NOMO-1 treated with DMSO at 0.1 percent for 48 hours (cell line): Measurements from ENCODE around the gene OR5W2.
"Not testable (repeated sequence)": the region's sequence is repeated elsewhere in the genome, so short reads cannot be mapped to it uniquely, and the experiment has no call there.

ENCODE experiments used
- DNase-seq: peaks from one replicate; lab custom pipeline; 2025; ENCODE audit not compliant: unreplicated experiment; lab: John Stamatoyannopoulos, UW

Gene OR5W2

DNA sequence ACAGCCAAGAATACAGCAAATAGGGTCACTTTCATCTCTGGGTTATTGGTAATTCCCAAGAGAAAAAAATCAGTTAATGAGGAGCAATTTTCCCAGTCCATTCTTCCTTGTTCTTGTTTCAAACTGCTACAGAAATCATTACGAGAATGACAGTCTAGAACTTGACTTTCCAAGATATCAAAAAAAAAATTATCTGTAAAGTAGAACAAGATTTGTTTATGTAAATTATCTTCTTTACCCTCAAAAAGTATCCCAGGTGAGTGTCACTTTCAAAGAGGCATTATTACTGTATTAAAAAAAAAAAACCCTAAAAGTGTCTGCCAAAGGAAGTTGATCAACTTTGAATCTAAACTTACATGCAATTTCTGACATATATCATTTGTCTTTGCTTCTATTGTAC, at the start of gene OR5W2:
TSS of gene OR5W2 (minus strand) at position 101 of the 400 bp plus-strand sequence. CDS start at position 101, 0 bp downstream.
- no peak for DNase-seq

DNA sequence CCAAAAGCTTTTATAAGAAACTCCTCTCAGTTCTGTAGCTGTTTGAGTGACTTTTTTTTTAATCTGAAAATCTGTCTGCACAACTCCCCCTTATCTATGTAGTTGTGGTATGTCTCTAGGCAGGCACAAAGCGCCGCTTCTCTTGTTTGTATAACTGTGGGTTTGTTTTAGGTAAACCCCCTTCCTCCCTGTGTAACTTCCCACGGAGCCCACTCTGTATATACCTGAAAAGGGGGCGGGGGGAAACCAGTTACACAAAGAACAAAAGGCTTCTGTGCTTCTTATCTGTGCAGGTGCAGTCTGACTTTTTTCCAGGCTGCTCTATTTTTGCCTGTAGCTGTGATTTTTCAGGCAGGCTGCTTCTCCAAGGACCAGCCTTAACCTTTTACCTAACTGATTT, 42.1 kb upstream of the OR5W2 start:
- DNase-seq: no peak

DNA sequence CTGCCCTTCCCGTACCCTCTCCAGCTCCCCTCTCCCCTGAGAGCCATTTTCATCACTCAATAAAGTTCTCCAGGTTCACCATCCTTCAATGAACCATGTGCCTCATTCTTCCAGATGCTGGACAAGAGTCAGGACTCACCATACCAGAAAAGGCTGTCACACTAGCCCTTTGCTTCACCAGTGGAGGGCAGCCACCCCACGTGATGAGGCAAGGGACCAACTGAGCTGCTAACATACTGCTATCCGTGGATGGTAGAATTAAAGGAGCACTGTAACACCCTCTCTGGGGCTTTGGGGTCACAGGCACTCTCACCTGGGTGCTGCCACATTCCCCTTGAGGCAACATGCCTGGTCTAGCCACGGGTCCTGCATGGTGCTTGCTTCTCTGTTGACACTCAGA, 34.9 kb upstream of the OR5W2 start:
- DNase-seq: no peak

DNA sequence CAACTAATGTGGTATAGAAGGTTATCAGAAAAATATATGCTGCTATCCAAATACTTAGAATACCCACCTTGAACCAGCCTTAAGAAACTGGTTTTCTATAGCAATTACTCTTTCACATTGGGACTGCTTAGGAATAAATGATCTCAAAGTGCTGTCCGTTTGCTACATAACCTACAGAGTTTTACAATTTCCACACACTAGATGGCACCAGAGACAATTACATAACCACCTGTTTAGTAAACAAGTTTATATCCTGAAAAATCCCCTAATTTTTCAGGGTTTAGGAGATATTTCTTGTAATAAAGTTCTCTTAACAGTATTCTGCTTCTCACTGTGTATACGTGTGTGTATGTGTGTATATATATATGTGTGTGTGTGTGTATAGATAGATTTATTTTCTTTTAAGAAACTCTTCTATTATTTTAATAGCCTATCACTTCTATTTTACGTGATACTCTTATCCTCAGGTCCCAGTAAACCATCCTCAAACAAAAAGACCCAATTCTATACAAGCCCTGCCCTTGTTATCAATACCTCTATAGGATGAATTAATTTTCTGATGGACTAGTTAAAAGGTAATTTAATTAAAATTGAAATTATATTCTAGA, 28.5 kb upstream of the OR5W2 start:
- DNase-seq: peak; percentile 12

DNA sequence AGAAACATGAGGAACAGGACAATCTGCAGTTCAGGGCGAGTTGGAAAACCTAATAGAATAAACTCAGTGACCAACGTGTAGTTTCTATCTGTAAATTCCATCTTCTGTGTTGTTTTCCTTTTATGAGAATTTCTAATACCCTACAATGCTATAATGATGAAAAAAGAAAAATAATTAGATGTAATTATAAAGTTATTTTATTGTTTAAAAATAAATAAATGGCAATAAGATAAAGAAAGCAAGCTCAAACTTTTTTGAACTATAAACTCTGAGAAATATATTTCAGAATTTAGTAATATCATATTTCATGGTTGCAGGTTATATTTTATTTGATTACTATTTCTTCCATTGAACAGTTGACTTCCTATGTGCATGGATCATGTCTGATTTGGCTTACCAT, 21.9 kb upstream of the OR5W2 start, which contains the start of gene OR5I1:
TSS of gene OR5I1 (minus strand) at position 101 of the 400 bp plus-strand sequence. CDS start at position 101, 0 bp downstream.
- DNase-seq: no peak

DNA sequence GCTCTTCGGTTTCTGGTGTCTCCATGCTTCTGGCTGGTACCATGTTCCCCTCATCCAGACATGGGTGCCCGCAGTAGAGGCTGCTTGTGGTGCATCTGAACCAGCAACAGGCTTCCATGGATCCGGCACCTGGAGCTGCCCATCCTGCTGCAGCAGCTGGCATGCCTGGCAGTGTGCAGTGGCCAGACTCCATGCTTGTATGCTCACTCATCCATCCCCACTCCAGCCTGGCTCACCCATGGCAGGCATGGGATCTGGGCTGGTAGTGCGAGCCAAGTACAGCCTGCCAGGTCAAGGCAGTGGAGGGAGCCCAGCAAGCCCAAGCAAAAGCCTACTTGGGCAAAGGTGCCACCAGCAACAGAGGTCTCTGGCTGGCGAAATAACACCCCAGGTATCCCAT, 6.2 kb upstream of the OR5W2 start:
- no peak for DNase-seq

DNA sequence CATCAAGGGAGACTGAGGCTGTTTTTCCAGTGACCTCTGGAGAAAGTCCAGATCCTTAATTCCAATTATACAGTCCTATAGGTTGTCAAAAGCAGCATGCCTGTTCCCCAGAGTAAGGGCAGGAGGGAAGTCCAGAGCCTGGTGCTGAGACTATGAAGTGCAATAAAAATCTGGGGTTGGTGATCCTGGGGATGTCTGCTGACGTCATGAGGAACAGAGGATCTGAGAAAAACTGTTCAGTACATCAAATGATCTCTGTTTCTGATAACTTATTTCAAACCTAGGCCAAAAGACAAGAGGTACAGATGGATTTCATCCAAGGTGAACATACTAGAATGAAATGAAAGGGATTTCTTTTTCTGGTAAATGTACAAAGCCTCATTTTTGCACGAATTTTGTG, 12.1 kb downstream of the OR5W2 start:
- DNase-seq: no peak

DNA sequence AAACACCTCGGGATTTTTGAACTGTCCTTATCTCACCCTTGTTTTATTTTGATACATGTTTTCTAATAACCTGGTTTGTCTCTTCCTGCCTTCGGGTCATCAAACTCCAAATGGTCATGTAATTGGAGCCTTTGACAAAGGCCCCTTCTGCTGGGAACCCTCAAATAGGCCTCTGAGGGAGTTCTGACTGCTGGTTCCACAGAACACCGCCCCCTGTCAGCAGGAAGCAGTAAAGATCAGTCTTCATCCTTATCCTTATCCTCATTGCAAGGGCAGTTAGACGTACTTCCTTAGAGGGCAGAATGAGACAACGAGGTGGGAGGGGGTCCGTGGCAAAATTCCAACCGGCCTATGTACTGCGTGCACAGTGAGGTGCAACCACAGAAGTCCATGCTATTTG, 19.2 kb downstream of the OR5W2 start:
- no peak for DNase-seq

DNA sequence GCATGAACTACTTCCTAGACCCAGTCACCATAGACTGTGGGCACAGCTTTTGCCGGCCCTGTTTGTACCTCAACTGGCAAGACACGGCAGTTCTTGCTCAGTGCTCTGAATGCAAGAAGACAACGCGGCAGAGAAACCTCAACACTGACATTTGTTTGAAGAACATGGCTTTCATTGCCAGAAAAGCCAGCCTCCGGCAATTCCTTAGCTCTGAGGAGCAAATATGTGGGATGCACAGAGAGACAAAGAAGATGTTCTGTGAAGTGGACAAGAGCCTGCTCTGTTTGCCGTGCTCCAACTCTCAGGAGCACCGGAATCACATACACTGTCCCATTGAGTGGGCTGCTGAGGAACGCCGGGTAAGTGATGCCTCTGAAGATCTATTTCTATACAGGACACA, 28.9 kb downstream of the OR5W2 start:
- DNase-seq: not testable (repeated sequence)

DNA sequence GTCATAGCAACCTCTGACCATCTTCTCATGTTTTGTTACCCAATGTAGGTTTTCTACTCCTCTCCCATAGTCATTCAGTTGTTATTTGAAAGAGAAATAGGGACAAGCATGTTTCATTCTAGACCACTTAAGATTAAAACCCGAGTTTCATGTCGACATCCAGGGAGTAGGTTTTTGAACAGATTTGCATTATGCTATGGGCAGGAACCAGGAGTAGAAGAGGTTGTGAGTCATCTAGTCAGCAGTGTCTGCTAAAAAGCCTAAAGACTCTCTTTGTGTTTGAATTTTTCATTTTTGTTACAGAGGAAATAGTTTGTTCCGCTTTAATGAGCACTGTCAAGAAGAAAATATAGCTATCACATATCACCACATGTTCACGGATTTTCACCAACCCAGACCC, 29.4 kb downstream of the OR5W2 start:
- not testable (repeated sequence) for DNase-seq

DNA sequence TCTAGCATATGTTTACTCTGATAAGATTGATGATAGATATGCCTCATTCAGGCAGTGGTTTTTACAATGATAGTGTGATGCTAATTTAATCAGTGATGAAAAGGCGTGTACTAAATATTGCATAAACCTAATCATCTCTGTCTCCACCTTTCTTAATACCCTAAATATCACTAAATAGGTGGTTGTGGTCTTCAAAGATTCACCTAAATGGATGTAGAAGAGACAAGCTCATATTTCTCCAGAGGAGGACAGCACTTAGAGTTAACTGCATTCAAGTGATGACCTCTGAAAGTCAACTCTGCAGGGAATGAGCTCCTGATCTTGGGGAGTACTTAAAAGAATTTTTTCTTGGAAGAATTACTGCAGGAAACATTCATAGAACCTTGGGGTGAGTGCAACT, 31.4 kb downstream of the OR5W2 start, which contains the start of gene TRIM51:
TSS of gene TRIM51 (plus strand) at position 301 of the 400 bp plus-strand sequence. CDS start 2,132 bp downstream, outside the sequence.
- DNase-seq: not testable (repeated sequence)

DNA sequence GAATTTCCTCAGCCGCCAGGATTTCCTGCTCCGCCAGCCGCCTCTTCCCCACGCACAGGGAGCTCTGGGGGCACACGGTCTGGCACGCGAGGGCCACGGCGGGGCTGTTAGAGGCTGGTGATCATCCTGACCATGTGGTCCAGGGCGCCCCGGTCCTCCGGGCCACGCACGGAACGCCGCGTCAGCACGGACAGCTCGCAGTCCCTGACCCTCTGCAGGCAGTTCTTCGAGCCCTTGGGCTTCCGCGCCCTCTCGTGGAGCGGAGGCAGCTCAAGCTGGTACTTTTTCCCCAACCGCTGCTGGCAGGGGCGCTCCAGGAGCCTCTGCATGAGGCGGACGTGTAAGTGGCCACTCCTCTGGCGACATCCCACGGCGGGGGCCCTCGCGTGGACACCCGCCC, 41.2 kb downstream of the OR5W2 start:
- DNase-seq: not testable (repeated sequence)

DNA sequence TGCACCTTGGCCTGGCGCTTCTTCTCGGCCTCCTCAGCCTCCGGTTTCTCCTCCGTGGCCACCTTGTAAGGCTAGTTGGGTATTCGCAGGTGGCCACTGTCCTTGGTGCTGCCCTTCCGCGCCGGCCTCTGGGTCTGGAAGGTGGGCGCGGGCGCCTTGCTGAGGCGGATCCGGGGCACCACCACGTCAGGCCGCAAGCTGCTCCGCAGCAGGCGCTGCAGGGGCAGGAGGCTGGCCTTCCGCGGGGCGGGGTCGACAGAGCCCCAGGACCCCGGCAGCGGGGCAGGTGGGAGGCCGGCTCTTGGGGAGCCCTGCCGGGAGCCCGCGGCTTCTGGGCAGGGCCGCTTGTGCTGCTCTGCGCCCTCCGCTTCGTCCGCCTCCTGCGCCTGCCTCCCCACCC, 41.7 kb downstream of the OR5W2 start:
- DNase-seq: not testable (repeated sequence)

DNA sequence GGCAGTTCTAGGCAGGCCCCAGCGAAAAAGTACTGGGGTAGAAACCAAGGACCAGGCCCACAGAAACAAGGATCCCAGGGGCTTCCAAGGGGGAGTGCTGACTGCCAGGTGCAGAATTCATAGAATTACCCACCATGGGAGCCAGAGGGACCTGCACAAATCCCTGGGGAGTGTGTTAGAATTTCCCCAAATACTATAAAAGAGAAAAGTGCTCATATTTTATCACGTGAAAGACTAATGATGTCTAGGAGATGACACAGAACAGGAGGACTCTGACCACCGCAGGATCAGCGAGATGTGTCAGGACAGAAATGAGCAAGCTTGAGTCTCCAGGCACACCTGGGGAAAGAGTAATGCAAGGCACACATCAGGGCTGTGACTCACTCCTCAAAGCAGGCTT, 47.0 kb downstream of the OR5W2 start:
- DNase-seq: not testable (repeated sequence)
